Caco-2 (cell line): ENCODE results near the gene TRMT10B. TPM values are rescaled to one million over a fixed set of nuclear protein-coding genes. Genes with fewer than 3 reads are reported as not detected.

Experiments used
- BruUV-seq: library from RNA; stranded (reverse); fragments of 400-500 nt; replicated peaks from 2 replicates; lab custom pipeline; 2021; lab: Mats Ljungman, UMichigan
- CTCF ChIA-PET: fragments of 300-600 bp; sonication (Branson Sonifier 250); formaldehyde crosslinking; loops from one replicate; lab custom pipeline; 2022; ENCODE audit warnings: antibody characterized with exemption; lab: Charles Lee
- POLR2A ChIA-PET: fragments of 300-600 bp; sonication (Branson Sonifier 250); formaldehyde crosslinking; loops from one replicate; lab custom pipeline; 2022; ENCODE audit warnings: antibody characterized with exemption; lab: Charles Lee
- DNase-seq, 2 experiments: peaks; one replicate each; pipeline versions ENCODE4 v3.0.0 to v3.0.0-alpha.2; 2020 to 2022
- H3K27me3 ChIP-seq: replicated peaks from 2 replicates; pipeline ENCODE4 v1.6.0; 2011; ENCODE audit warnings: low read length; ENCODE audit not compliant: control insufficient read depth, insufficient read depth
- H3K36me3 ChIP-seq: 2 replicates; pipeline ENCODE4 v1.5.1; 2011; ENCODE audit warnings: low read length; ENCODE audit not compliant: control insufficient read depth, insufficient read depth
- H3K4me1 ChIP-seq: fragments of 250-450 bp; sonication (Bioruptor Pico); 2 replicates; pipeline ENCODE4 v1.5.1; 2020; ENCODE audit warnings: mild to moderate bottlenecking
- H3K4me3 ChIP-seq: 2 replicates; pipeline ENCODE4 v1.5.1; 2011; ENCODE audit warnings: low read depth, mild to moderate bottlenecking, control low read depth, low read length
- H3K9me3 ChIP-seq: fragments of 250-450 bp; sonication (Bioruptor Pico); 2 replicates; pipeline ENCODE4 v1.5.1; 2020; ENCODE audit warnings: mild to moderate bottlenecking, moderate library complexity
- H3K27ac Mint-ChIP-seq: one replicate; pipeline ENCODE4 v1.8.0; 2022; ENCODE audit warnings: mixed read lengths; ENCODE audit not compliant: unreplicated experiment
- H3K27me3 Mint-ChIP-seq: one replicate; pipeline ENCODE4 v1.8.0; 2022; ENCODE audit warnings: mixed read lengths; ENCODE audit not compliant: insufficient read depth, unreplicated experiment
- H3K36me3 Mint-ChIP-seq: one replicate; pipeline ENCODE4 v1.8.0; 2022; ENCODE audit warnings: mild to moderate bottlenecking, mixed read lengths; ENCODE audit not compliant: insufficient read depth, unreplicated experiment
- H3K4me1 Mint-ChIP-seq: one replicate; pipeline ENCODE4 v1.8.0; 2022; ENCODE audit warnings: low read depth, mixed read lengths; ENCODE audit not compliant: unreplicated experiment
- H3K4me3 Mint-ChIP-seq: one replicate; pipeline ENCODE4 v1.8.0; 2022; ENCODE audit warnings: mild to moderate bottlenecking, moderate library complexity, mixed read lengths; ENCODE audit not compliant: unreplicated experiment
- H3K9me3 Mint-ChIP-seq: one replicate; pipeline ENCODE4 v1.8.0; 2022; ENCODE audit warnings: mixed read lengths; ENCODE audit not compliant: unreplicated experiment
- CTCF ChIP-seq, 2 experiments: fragments of 200-600 bp in 1 of 2; IDR thresholded peaks; 1 replicate in 1 of 2; 2 replicates in 1 of 2; pipeline versions ENCODE4 v1.5.1 to v1.8.0; 2011 to 2022; ENCODE audit warnings: antibody characterized with exemption in 1 of 2, control low read depth in 1 of 2, inconsistent platforms in 1 of 2, low read depth in 1 of 2, low read length in 1 of 2, mild to moderate bottlenecking in 1 of 2, moderate library complexity in 1 of 2; ENCODE audit not compliant: insufficient read depth in 1 of 2, severe bottlenecking in 1 of 2, unreplicated experiment in 1 of 2
- intact Hi-C: fragments of 100-400 bp; cut with micrococcal nuclease; formaldehyde crosslinking; loops from one replicate; pipeline ENCODE4 v1.10.0; 2022; ENCODE audit not compliant: unreplicated experiment
- total RNA-seq: library from RNA; stranded (reverse); gene quantifications from 2 replicates; pipeline ENCODE4 v1.2.3, GENCODE V29; 2022

Gene TRMT10B
- total RNA-seq, 1 experiment from 2014 or later = 7.8 TPM

- no peaks in the 10 kb centered on the region for H3K27me3 Mint-ChIP-seq
- H3K4me1 Mint-ChIP-seq = no peaks in the 10 kb centered on the region
- H3K27me3 ChIP-seq = no peaks in the 10 kb centered on the region
- no peak overlapping the region for H3K4me3 Mint-ChIP-seq
- no peak for DNase-seq
- H3K9me3 ChIP-seq = no peaks in the 10 kb centered on the region
- BruUV-seq = no TSS peak
- no peak overlapping the region for H3K27ac Mint-ChIP-seq
- intact Hi-C loops = no loop called here
- CTCF ChIA-PET = no interaction called here
- no peak overlapping the region for H3K4me3 ChIP-seq
- no peaks in the 10 kb centered on the region for H3K4me1 ChIP-seq
- no peak for TF ChIP-seq CTCF (IDR thresholded peaks at IDR 0.05; ENCODE audit: insufficient read depth in 1 of 2, low read depth in 1 of 2, low read length in 1 of 2, severe bottlenecking in 1 of 2, unreplicated experiment in 1 of 2)
- H3K36me3 Mint-ChIP-seq = no peaks in the 10 kb centered on the region
- H3K36me3 ChIP-seq = no peaks in the 10 kb centered on the region
- no peaks in the 10 kb centered on the region for H3K9me3 Mint-ChIP-seq
- POLR2A ChIA-PET = no interaction called here
Measured at GRCh38 chr9:37811906-37812476, 58.4 kb downstream of the TRMT10B start.

GRCh38 chr9:37812773-37813379 lies 59.3 kb downstream of the TRMT10B start:
- ChIA-PET POLR2A (no interaction called here), CTCF (interaction anchor here (0.6 kb wide), 1 partner anchor 217 kb away, joined by 3 read pairs; no protein-coding TSS in a partner anchor)

GRCh38 chr9:37818849-37819248 lies 65.2 kb downstream of the TRMT10B start:
- ChIA-PET CTCF (no interaction called here), POLR2A (interaction anchor here (0.5 to 0.8 kb wide), 2 partner anchors 18 to 408 kb away, joined by 3 read pairs; no protein-coding TSS in a partner anchor)
- Mint-ChIP-seq H3K9me3 (no peaks in the 10 kb centered on the region), H3K27ac (no peak overlapping the region), H3K27me3 (no peaks in the 10 kb centered on the region), H3K36me3 (peaks cover under 1% of the 10 kb centered on the region), H3K4me1 (no peaks in the 10 kb centered on the region), H3K4me3 (no peak overlapping the region)
- Histone ChIP-seq H3K27me3 (no peaks in the 10 kb centered on the region), H3K9me3 (no peaks in the 10 kb centered on the region), H3K36me3 (no peaks in the 10 kb centered on the region), H3K4me3 (no peak overlapping the region), H3K4me1 (no peaks in the 10 kb centered on the region)
- DNase-seq = no peak
- BruUV-seq = no TSS peak
- intact Hi-C loops = no loop called here
- TF ChIP-seq CTCF (IDR thresholded peaks at IDR 0.05; ENCODE audit: insufficient read depth in 1 of 2, low read depth in 1 of 2, low read length in 1 of 2, severe bottlenecking in 1 of 2, unreplicated experiment in 1 of 2) = no peak

More at GRCh38 chr9:37812773-37813379, 59.3 kb downstream of the TRMT10B start:
- intact Hi-C loops = no loop called here
- DNase-seq = no peak
- Histone ChIP-seq H3K4me3 (no peak overlapping the region), H3K36me3 (no peaks in the 10 kb centered on the region), H3K27me3 (no peaks in the 10 kb centered on the region), H3K9me3 (no peaks in the 10 kb centered on the region), H3K4me1 (no peaks in the 10 kb centered on the region)
- no peaks in the 10 kb centered on the region for H3K36me3 Mint-ChIP-seq
- no peak for TF ChIP-seq CTCF (IDR thresholded peaks at IDR 0.05; ENCODE audit: insufficient read depth in 1 of 2, low read depth in 1 of 2, low read length in 1 of 2, severe bottlenecking in 1 of 2, unreplicated experiment in 1 of 2)
- H3K4me1 Mint-ChIP-seq = no peaks in the 10 kb centered on the region
- H3K4me3 Mint-ChIP-seq = no peak overlapping the region
- no peaks in the 10 kb centered on the region for H3K9me3 Mint-ChIP-seq
- H3K27me3 Mint-ChIP-seq = no peaks in the 10 kb centered on the region
- H3K27ac Mint-ChIP-seq = no peak overlapping the region
- no TSS peak for BruUV-seq
